ENCODE data around the gene FN3KRP. TPM values are rescaled to one million over a fixed set of nuclear protein-coding genes. Genes with fewer than 3 reads are reported as not detected.

FN3KRP gene
- total and polyA plus RNA-seq, 2 donors (not counting 1 experiment from before 2014, with no cell fraction given): 16.8 to 44.2 TPM

DNA sequence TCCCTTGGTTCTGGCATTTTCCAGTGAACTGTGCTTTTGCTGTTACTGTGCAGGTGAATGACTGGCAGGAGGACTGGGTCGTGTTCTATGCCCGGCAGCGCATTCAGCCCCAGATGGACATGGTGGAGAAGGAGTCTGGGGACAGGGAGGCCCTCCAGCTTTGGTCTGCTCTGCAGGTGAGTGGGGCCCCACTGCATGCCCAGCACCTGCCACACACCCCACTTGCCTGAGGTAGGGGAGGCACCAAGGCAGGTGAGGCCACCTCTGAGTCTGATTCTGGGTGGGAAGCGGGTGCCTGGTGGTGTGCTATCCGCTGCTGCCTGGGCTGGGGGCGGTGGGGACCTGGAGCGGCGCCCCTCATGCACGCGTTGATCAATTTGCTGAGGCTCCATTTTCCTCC is 9.9 kb downstream of the FN3KRP start:
- ATAC-seq (ENCODE audit: low read depth): no peak
- Histone ChIP-seq H3K36me3 (replicated peaks in 1 of 2; ENCODE audit: control extremely low read depth in 1 of 2, control insufficient read depth in 1 of 2, extremely low read depth in 1 of 2, insufficient read depth in 2 of 2, low read length in 1 of 2) (peaks cover 0 to 30% of the 10 kb centered on the region in 2 experiments), H3K9me3 (ENCODE audit: control extremely low read depth in 1 of 3, control insufficient read depth in 2 of 3, insufficient read depth in 1 of 3, low read length in 2 of 3) (no peaks in the 10 kb centered on the region), H3K27ac (ENCODE audit: low read length in 2 of 2) (no peak overlapping the region), H4K20me1 (ENCODE audit: control insufficient read depth, insufficient read depth, low read length, poor library complexity, severe bottlenecking) (no peaks in the 10 kb centered on the region), H3K27me3 (replicated peaks in 1 of 4; ENCODE audit: control extremely low read depth in 1 of 4, control insufficient read depth in 3 of 4, insufficient read depth in 4 of 4, low read length in 3 of 4) (no peaks in the 10 kb centered on the region), H3K4me3 (ENCODE audit: control extremely low read depth in 1 of 5, extremely low read depth in 1 of 5, insufficient read depth in 1 of 5, low read depth in 2 of 5, low read length in 4 of 5) (no peak overlapping the region), H3K4me1 (ENCODE audit: control insufficient read depth in 2 of 2, insufficient read depth in 2 of 2, low read length in 2 of 2) (no peaks in the 10 kb centered on the region), H3K79me2 (ENCODE audit: control insufficient read depth, insufficient read depth, low read length) (no peaks in the 10 kb centered on the region), H3K4me2 (replicated peaks; ENCODE audit: low read depth, low read length, poor library complexity, severe bottlenecking) (no peak overlapping the region), H3K9ac (ENCODE audit: low read length) (no peak overlapping the region), H2AFZ (ENCODE audit: insufficient read depth, low read depth, low read length, poor library complexity, severe bottlenecking) (no peak overlapping the region)
- Mint-ChIP-seq H3K9me3 (ENCODE audit: insufficient read depth) (no peaks in the 10 kb centered on the region), H3K27me3 (no peaks in the 10 kb centered on the region), H3K4me3 (no peak overlapping the region), H3K27ac (no peak overlapping the region), H3K4me1 (no peaks in the 10 kb centered on the region)
- DNase-seq: no peak
- TF ChIP-seq EZH2 (IDR thresholded peaks at IDR 0.05; ENCODE audit: borderline replicate concordance, insufficient read depth, low read depth, low read length, poor library complexity, severe bottlenecking): no peak
- no peak for TF ChIP-seq CTCF (IDR thresholded peaks at IDR 0.05)
- POLR2A ChIA-PET: no interaction called here
- 97% methylated on average over 8 of the region's 10 CpGs for WGBS (ENCODE audit: insufficient coverage)
- CTCF ChIA-PET: interaction anchor here (0.9 kb wide), 1 partner anchor 58 kb away, joined by 3 read pairs; no protein-coding TSS in a partner anchor
- intact Hi-C loops (cut with micrococcal nuclease): no loop called here

DNA sequence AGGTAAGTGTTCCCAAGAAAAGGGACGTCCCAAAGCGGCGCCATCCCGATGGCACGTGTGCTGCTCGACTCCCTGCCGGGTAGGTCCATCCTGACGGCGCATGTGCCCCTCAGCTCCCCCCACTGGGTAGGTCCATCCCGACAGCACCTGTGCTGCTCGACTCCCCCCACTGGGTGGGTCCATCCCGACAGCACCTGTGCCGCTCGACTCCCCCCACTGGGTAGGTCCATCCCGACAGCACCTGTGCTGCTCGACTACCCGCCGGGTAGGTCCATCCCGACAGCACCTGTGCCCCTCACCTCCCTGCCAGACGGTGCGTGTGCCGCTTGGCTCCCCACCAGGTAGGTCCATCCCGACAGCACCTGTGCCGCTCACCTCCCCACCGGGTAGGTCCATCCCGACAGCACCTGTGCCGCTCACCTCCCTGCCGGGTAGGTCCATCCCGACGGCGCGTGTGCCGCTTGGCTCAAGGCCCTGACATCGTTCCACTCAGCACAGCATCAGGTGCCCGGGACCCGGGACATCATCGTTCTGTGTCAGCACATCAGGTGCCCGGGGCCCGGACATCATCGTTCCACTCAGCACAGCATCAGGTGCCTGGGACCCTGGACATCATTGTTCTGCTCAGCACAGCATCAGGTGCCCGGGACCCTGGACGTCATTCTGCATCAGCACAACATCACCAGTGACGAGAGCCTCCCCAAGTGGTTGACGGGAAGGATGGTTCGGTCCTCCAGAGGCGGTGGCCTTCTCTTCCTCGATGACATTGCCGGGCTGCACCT is 13.2 kb downstream of the FN3KRP start:
- 90% methylated on average over 47 of the region's 48 CpGs for WGBS (ENCODE audit: insufficient coverage)
- H3K9ac ChIP-seq (ENCODE audit: low read length): no peak overlapping the region
- H3K79me2 ChIP-seq (ENCODE audit: control insufficient read depth, insufficient read depth, low read length): no peaks in the 10 kb centered on the region
- H3K27ac Mint-ChIP-seq: no peak overlapping the region
- ATAC-seq (ENCODE audit: low read depth): no peak
- no peaks in the 10 kb centered on the region for H3K4me1 ChIP-seq (ENCODE audit: control insufficient read depth in 2 of 2, insufficient read depth in 2 of 2, low read length in 2 of 2)
- CTCF ChIA-PET: no interaction called here
- no peak overlapping the region for H3K27ac ChIP-seq (ENCODE audit: low read length in 2 of 2)
- TF ChIP-seq EZH2 (IDR thresholded peaks at IDR 0.05; ENCODE audit: borderline replicate concordance, insufficient read depth, low read depth, low read length, poor library complexity, severe bottlenecking) (no peak), CTCF (IDR thresholded peaks at IDR 0.05) (no peak)
- intact Hi-C loops (cut with micrococcal nuclease): no loop called here
- DNase-seq: no peak
- no peak overlapping the region for H3K4me2 ChIP-seq (replicated peaks; ENCODE audit: low read depth, low read length, poor library complexity, severe bottlenecking)
- H3K4me3 Mint-ChIP-seq: no peak overlapping the region
- H3K9me3 Mint-ChIP-seq (ENCODE audit: insufficient read depth): peaks cover 3% of the 10 kb centered on the region
- no peaks in the 10 kb centered on the region for H3K27me3 Mint-ChIP-seq
- H3K9me3 ChIP-seq (ENCODE audit: control extremely low read depth in 1 of 3, control insufficient read depth in 2 of 3, insufficient read depth in 1 of 3, low read length in 2 of 3): peaks cover 1 to 21% (median 12%) of the 10 kb centered on the region in 3 donors
- no peak overlapping the region for H3K4me3 ChIP-seq (ENCODE audit: control extremely low read depth in 1 of 5, extremely low read depth in 1 of 5, insufficient read depth in 1 of 5, low read depth in 2 of 5, low read length in 4 of 5)
- no peaks in the 10 kb centered on the region for H3K4me1 Mint-ChIP-seq
- H3K36me3 ChIP-seq (replicated peaks in 1 of 2; ENCODE audit: control extremely low read depth in 1 of 2, control insufficient read depth in 1 of 2, extremely low read depth in 1 of 2, insufficient read depth in 2 of 2, low read length in 1 of 2): peaks cover 4 to 21% of the 10 kb centered on the region in 2 experiments
- no peaks in the 10 kb centered on the region for H4K20me1 ChIP-seq (ENCODE audit: control insufficient read depth, insufficient read depth, low read length, poor library complexity, severe bottlenecking)
- H3K27me3 ChIP-seq (replicated peaks in 1 of 4; ENCODE audit: control extremely low read depth in 1 of 4, control insufficient read depth in 3 of 4, insufficient read depth in 4 of 4, low read length in 3 of 4): no peaks in the 10 kb centered on the region
- POLR2A ChIA-PET: no interaction called here
- no peak overlapping the region for H2AFZ ChIP-seq (ENCODE audit: insufficient read depth, low read depth, low read length, poor library complexity, severe bottlenecking)
